Anterior cingulate cortex (tissue), 58 donors: ENCODE results near the gene VPS8.

Source experiments
- DNase-seq, 58 donors: peaks; one replicate each; lab custom pipeline; 2025; lab: John Stamatoyannopoulos, UW

Gene VPS8

DNA sequence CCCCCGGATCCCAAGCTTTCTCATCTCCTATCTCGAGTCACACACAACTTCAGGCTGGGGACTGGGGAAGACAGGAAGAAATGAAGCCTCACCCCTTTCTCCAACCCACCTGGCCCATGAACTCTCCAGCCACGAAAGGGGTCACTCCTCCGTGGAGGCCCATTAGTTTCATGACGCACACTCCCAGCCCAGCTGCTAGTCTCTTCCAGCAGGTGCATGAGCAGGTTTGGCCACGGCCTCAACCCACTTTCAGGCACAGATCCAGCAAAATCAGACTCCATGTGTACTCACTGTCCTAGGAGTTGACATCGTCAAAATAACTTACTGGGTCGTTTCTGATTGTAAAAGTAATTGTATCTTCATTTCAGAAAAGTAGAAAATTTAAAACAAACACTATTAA, 264.3 kb downstream of the VPS8 start:
- no peak for DNase-seq

- no peak for DNase-seq
These were observed 267.7 kb downstream of the VPS8 start for GRCh38 chr3:185079625-185080024.

DNA sequence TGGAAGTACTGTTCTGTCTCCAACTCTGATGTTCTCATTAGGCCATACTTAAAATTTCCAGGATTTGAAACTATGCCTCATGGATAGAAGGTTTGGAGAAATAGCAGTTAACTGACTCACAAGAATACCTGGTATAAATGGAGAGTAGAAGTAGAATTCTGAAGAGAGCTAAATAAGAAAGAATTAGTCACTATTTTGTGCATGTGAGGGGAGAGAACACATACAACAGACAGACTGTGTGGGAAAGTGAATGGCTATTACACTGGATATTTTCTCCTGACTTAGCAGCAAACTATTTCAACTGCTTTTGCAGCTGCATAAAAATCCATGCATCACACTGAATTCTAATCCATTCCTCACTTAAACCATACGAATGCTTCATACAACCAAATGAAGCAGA, 269.6 kb downstream of the VPS8 start:
- no peak for DNase-seq

DNA sequence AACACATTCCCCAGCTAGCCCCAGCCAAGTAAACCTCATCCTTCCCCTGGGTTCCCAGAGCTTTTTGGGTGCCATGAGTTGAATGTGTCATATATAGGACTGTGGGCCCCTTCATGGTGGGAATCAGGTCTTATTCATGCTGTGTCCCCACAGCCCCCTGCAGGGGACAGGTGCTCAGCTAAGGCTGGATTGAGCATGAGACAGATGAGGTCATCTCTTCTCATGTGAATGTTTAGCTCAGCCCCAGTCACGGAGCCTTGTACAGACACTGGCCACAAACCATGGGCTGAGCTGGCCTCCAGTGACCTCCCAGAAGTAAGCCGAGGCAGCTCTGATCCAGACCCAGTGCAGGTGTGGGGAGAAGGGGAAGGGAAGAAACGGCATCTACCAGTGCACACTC, 270.2 kb downstream of the VPS8 start:
- DNase-seq = no peak

DNA sequence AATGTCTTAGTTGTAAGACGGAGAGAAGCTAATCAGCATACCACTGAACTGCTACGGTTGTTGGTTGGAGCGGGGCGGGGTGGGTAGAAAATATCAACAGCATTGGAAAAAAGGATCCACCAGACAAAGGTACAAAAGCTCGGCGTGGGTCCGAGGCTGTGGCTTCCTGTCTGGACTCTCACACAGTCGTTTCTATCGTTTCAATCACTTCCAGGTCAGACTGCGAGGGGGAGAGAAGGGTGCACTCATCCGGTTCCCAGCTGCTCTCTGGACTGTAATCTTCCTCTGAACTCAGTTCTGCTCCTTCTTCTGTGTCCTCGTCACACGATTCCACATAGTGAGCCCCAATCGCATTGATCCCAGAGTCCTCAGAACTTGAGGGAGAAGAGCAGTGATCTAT, 270.9 kb downstream of the VPS8 start:
- DNase-seq = no peak

DNA sequence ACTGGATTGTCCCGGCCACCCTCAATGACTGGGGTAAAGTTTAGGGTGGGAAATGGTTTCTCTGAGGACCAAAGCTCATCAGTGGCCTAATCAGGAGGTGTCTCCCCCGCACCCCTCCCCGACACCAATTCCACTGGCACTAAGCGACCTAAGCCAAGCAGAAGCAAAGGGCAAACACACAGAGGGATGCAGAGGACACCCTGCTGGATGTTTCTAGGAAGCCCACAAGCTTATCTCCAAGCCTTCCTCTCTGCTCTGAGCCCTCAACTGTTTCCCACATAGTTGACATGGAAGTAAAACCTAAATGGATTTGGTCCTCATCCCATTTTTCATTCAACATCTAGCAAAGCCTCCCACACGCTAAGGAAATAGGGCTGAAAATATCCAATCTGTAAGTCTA, 272.4 kb downstream of the VPS8 start:
- DNase-seq = no peak

DNA sequence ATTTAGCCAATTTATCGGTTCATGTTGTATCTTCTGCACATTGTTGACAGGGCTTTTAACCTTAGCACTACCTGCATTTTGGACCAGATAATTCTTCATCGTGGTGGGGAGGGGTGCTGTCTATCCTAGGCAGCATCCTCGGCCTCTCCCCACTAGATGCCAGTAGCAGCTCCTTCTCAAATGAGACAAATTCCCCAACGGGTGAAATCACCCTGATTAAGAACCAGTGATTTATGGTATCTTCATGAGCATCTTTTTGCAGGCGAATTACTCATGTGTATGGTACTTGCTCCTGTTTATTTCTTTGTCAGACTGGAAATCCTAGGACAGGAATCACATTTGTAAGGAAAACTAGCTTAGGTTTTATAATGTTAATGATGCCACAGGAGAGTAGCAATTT, 272.9 kb downstream of the VPS8 start:
- peak in 1 of 58 donors; percentile 14 for DNase-seq

GRCh38 chr3:185087419-185087818, 275.5 kb downstream of the VPS8 start:
- no peak for DNase-seq

GRCh38 chr3:185089343-185089742, 277.4 kb downstream of the VPS8 start:
- DNase-seq = no peak

GRCh38 chr3:185089751-185090150, 277.8 kb downstream of the VPS8 start:
- DNase-seq = no peak

- DNase-seq = no peak
These were observed 278.8 kb downstream of the VPS8 start for GRCh38 chr3:185090811-185091210.

DNA sequence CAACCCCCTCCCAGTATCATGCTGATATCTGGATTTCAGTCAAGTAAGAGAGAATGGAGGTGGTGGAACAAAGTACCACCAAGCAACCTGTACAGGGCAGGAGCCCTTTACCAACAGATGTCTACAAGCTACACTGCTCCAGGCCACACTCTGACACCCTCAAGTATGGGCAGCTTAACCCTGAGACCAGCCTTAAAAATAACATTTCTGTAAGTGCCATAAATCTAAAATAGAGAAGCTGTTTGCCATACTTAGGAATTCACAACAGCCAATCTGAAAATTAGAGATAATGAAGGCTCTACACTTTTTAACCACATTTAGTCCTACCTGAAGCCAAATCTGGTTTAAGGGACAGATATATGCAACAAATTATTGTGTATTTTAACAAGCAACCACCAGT, 281.1 kb downstream of the VPS8 start:
- no peak for DNase-seq

DNA sequence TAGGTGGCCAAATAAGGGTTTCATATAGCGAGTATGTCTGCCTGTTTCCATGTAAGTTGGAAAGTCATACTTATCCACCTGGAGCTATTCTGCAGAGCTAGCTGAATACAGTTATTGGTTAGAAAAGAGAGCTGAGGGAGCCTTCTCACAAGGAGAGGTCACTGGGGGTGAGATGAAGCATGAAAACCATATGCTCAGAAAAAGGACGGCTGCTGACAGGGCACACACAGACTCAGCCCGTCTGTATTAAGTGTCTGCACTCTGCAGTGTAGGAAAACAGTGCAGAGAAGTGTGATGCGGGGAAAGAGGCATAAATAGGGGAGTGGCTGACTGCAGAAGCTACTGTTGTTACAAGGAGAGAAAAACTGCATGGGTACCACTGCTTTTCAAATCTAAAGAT, 282.7 kb downstream of the VPS8 start:
- no peak for DNase-seq
